Ishikawa (cell line): ENCODE data around the gene SIVA1.
A peak's percentile ranks its signal among the peaks of the same experiment; 100 is the strongest.

Source experiments
- CEBPB ChIP-seq: IDR thresholded peaks from 2 replicates; pipeline ENCODE4 v1.6.1; 2012
- CREB1 ChIP-seq: IDR thresholded peaks from 2 replicates; pipeline ENCODE4 v1.6.1; 2012; ENCODE audit warnings: low read depth
- EGR1 ChIP-seq: IDR thresholded peaks from 2 replicates; pipeline ENCODE4 v1.6.1; 2012
- EP300 ChIP-seq: IDR thresholded peaks from 2 replicates; pipeline ENCODE4 v1.6.1; 2012; ENCODE audit warnings: borderline replicate concordance
- FOXM1 ChIP-seq: IDR thresholded peaks from 2 replicates; pipeline ENCODE4 v1.6.1; 2012; ENCODE audit warnings: low read depth, borderline replicate concordance
- NFIC ChIP-seq: IDR thresholded peaks from 2 replicates; pipeline ENCODE4 v1.6.1; 2012
- RAD21 ChIP-seq: IDR thresholded peaks from 2 replicates; pipeline ENCODE4 v1.6.1; 2012; ENCODE audit warnings: low read depth
- TAF1 ChIP-seq: IDR thresholded peaks from 2 replicates; pipeline ENCODE4 v1.6.1; 2012; ENCODE audit warnings: low read depth, mild to moderate bottlenecking
- TCF12 ChIP-seq: IDR thresholded peaks from 2 replicates; pipeline ENCODE4 v1.6.1; 2012; ENCODE audit warnings: low read depth
- TEAD4 ChIP-seq: IDR thresholded peaks from 2 replicates; pipeline ENCODE4 v1.6.1; 2012
- USF1 ChIP-seq: IDR thresholded peaks from 2 replicates; pipeline ENCODE4 v1.6.1; 2012
- YY1 ChIP-seq: IDR thresholded peaks from 2 replicates; pipeline ENCODE4 v1.6.1; 2012; ENCODE audit warnings: low read depth
- ZBTB7A ChIP-seq: IDR thresholded peaks from 2 replicates; pipeline ENCODE4 v1.6.1; 2012; ENCODE audit warnings: low read depth
- TF ChIP-seq, protein P1 (sequence below): IDR thresholded peaks from 2 replicates; pipeline ENCODE4 v1.6.1; 2012
- TF ChIP-seq, protein P2 (sequence below): IDR thresholded peaks from 2 replicates; pipeline ENCODE4 v1.6.1; 2012; ENCODE audit warnings: low read depth, mild to moderate bottlenecking

Gene SIVA1, protein sequence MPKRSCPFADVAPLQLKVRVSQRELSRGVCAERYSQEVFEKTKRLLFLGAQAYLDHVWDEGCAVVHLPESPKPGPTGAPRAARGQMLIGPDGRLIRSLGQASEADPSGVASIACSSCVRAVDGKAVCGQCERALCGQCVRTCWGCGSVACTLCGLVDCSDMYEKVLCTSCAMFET

DNA sequence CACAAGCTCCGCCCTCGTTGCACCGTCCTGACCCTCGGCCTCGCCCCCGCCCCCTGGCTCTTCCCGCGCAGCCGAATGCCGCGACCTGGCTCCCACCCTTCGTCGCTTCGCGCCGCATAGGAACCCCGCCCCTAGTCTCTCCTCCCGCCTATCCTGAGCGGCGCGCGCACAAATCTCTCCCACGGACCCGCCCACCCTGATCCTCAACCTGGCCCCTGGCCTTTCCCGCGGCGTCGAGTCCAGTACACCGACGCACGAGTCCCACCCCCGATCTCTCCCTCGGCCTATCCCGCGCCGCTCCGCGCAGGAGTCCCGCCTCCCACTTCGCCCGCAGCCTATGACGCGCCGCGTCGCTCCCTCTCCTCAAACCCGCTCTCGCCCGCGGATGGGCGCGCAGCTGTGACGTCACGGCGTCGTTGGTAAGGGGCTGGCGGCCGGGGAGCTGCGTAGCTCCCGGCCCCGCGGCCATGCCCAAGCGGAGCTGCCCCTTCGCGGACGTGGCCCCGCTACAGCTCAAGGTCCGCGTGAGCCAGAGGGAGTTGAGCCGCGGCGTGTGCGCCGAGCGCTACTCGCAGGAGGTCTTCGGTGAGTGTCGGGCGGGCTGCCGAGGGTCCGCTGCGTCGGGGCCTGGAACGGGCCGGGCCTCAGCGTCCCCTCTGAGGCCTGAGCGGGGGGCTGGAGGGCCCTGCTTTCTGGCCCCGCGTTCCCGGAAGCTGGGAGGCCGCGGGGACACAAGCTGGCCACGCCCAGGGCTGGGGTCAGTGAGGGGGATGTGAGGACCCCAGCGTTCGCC, at the start of gene SIVA1:
SIVA1 (plus strand) TSS at position 413 of the 793 bp plus-strand sequence; CDS start at position 468, 55 bp downstream.
- TF ChIP-seq EP300 (no peak), RAD21 (no peak), CEBPB (no peak), USF1 (peak; percentile 14; the same call in 1 of the 2 replicates), EGR1 (no peak; the same call in 1 of the 2 replicates), ZBTB7A (peak; percentile 95), FOXM1 (no peak), TAF1 (peak; percentile 79), YY1 (peak; percentile 83), TCF12 (no peak; the same call in 1 of the 2 replicates), TEAD4 (peak; percentile 30; the same call in 1 of the 2 replicates), CREB1 (peak; percentile 95), NFIC (peak; percentile 4; the same call in 1 of the 2 replicates)
- TF ChIP-seq, protein P1, sequence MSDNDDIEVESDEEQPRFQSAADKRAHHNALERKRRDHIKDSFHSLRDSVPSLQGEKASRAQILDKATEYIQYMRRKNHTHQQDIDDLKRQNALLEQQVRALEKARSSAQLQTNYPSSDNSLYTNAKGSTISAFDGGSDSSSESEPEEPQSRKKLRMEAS = peak; percentile 63; the same call in 1 of the 2 replicates
- TF ChIP-seq, protein P2, sequence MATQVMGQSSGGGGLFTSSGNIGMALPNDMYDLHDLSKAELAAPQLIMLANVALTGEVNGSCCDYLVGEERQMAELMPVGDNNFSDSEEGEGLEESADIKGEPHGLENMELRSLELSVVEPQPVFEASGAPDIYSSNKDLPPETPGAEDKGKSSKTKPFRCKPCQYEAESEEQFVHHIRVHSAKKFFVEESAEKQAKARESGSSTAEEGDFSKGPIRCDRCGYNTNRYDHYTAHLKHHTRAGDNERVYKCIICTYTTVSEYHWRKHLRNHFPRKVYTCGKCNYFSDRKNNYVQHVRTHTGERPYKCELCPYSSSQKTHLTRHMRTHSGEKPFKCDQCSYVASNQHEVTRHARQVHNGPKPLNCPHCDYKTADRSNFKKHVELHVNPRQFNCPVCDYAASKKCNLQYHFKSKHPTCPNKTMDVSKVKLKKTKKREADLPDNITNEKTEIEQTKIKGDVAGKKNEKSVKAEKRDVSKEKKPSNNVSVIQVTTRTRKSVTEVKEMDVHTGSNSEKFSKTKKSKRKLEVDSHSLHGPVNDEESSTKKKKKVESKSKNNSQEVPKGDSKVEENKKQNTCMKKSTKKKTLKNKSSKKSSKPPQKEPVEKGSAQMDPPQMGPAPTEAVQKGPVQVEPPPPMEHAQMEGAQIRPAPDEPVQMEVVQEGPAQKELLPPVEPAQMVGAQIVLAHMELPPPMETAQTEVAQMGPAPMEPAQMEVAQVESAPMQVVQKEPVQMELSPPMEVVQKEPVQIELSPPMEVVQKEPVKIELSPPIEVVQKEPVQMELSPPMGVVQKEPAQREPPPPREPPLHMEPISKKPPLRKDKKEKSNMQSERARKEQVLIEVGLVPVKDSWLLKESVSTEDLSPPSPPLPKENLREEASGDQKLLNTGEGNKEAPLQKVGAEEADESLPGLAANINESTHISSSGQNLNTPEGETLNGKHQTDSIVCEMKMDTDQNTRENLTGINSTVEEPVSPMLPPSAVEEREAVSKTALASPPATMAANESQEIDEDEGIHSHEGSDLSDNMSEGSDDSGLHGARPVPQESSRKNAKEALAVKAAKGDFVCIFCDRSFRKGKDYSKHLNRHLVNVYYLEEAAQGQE = no peak

DNA sequence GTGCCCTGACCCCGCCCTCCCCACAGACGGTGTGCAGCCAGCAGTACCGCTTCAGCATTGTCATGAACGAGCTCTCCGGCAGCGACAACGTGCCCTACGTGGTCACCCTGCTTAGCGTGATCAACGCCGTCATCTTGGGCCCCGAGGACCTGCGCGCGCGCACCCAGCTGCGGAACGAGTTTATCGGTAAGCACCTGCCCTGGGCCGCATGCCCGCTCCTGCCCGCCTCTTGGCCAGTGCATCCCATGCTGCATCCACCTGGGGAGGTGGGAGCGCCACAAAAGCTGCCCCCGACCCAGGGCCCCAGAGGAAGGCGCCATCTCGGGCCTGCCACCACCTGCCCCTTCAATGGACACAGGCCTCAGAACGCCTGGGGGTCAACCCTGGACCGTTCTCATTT, 49.7 kb upstream of the SIVA1 start:
- TF ChIP-seq, protein P2 = no peak
- no peak for TF ChIP-seq USF1
- no peak for TF ChIP-seq RAD21
- TF ChIP-seq CEBPB = no peak
- TF ChIP-seq EGR1 = no peak
- no peak for TF ChIP-seq YY1
- TF ChIP-seq TAF1 = no peak
- TF ChIP-seq TEAD4 = no peak
- no peak for TF ChIP-seq FOXM1
- TF ChIP-seq EP300 = no peak
- TF ChIP-seq TCF12 = no peak
- TF ChIP-seq CREB1 = no peak

GRCh38 chr14:104704252-104704651, 48.7 kb upstream of the SIVA1 start:
- TF ChIP-seq CEBPB = no peak
- TF ChIP-seq TCF12 = no peak
- no peak for TF ChIP-seq EGR1
- no peak for TF ChIP-seq ZBTB7A
- no peak for TF ChIP-seq CREB1
- TF ChIP-seq, protein P1 = no peak
- TF ChIP-seq USF1 = no peak
- TF ChIP-seq YY1 = no peak
- TF ChIP-seq TAF1 = no peak
- TF ChIP-seq EP300 = no peak
- TF ChIP-seq RAD21 = no peak
- TF ChIP-seq, protein P2 = no peak
- no peak for TF ChIP-seq TEAD4
- no peak for TF ChIP-seq NFIC
- no peak for TF ChIP-seq FOXM1
